Spleen (tissue), 11 donors: Measurements from ENCODE around the gene LCA5. TPM values are rescaled to one million over a fixed set of nuclear protein-coding genes. Genes with fewer than 3 reads are reported as not detected.

Source experiments
- DNase-seq: peaks from one replicate; pipeline ENCODE4 v3.0.0-alpha.2; 2020
- H3K27ac ChIP-seq, 8 donors: fragments of 200-600 bp; sonication (generic) in 7 of 8; 1 replicate in 4 of 8; 2 replicates in 4 of 8; pipeline versions ENCODE4 v1.5.0 to v1.8.0; 2016 to 2021; ENCODE audit warnings: inconsistent platforms in 4 of 8, mild to moderate bottlenecking in 4 of 8, moderate library complexity in 1 of 8
- H3K27me3 ChIP-seq, 7 donors: fragments of 200-600 bp; sonication (generic) in 6 of 7; replicated peaks in 1 of 7; 1 replicate in 4 of 7; 2 replicates in 3 of 7; pipeline versions ENCODE4 v1.5.0 to v1.8.0; 2016 to 2021; ENCODE audit warnings: inconsistent platforms in 3 of 7, mild to moderate bottlenecking in 1 of 7
- H3K36me3 ChIP-seq, 6 donors: fragments of 200-600 bp; sonication (generic) in 5 of 6; 1 replicate in 4 of 6; 2 replicates in 2 of 6; pipeline versions ENCODE4 v1.5.0 to v1.8.0; 2016 to 2021; ENCODE audit warnings: inconsistent platforms in 2 of 6
- H3K4me1 ChIP-seq, 6 donors: fragments of 200-600 bp; sonication (generic) in 5 of 6; 1 replicate in 3 of 6; 2 replicates in 3 of 6; pipeline versions ENCODE4 v1.5.0 to v1.8.0; 2016 to 2021; ENCODE audit warnings: inconsistent platforms in 3 of 6
- H3K4me3 ChIP-seq, 8 donors: fragments of 200-600 bp; sonication (generic) in 7 of 8; 1 replicate in 4 of 8; 2 replicates in 4 of 8; pipeline versions ENCODE4 v1.5.0 to v1.8.0; 2016 to 2021; ENCODE audit warnings: inconsistent platforms in 4 of 8, mild to moderate bottlenecking in 4 of 8, moderate library complexity in 2 of 8
- H3K9me3 ChIP-seq, 8 donors: fragments of 200-600 bp; sonication (generic) in 7 of 8; 1 replicate in 4 of 8; 2 replicates in 4 of 8; pipeline versions ENCODE4 v1.5.0 to v1.8.0; 2016 to 2021; ENCODE audit warnings: inconsistent platforms in 4 of 8
- POLR2A ChIP-seq, 3 donors: fragments of 450-650 bp; IDR thresholded peaks; one replicate each; pipeline ENCODE4 v1.5.1; 2017; ENCODE audit warnings: antibody characterized with exemption in 3 of 3, mild to moderate bottlenecking in 1 of 3
- POLR2AphosphoS5 ChIP-seq, 3 donors: sonication (generic); formaldehyde crosslinking; IDR thresholded peaks; one replicate each; pipeline ENCODE4 v1.5.1; 2017; ENCODE audit warnings: antibody characterized with exemption in 3 of 3
- WGBS, 5 donors: extraction: QIAGEN DNeasy Blood & Tissue Kit in 3 of 5; methylation state at CpG; one replicate each; pipeline versions ENCODE4 v1.1.5 to v1.1.7; 2013 to 2018; 5-methylcytosine and 5-hydroxymethylcytosine counted together
- intact Hi-C: fragments of 100-400 bp; cut with DNase I; formaldehyde crosslinking; loops from one replicate; pipeline ENCODE4 v1.15.0; 2023; ENCODE audit warnings: low total_unique reads
- polyA plus RNA-seq, 3 donors: library from polyadenylated mRNA; stranded (reverse); fragments of 200-250 nt; gene quantifications; one replicate each; pipeline ENCODE4 v1.2.1, GENCODE V29; 2013
- total RNA-seq, 7 donors: library from RNA; depleted of rRNA in 3 of 7; stranded (reverse); fragments of >200 nt in 3 of 7; fragmentation: NEBNext Ultra II Directional in 4 of 7; extraction: Animal tissue kit (Norgen Biotek cat#: 25700) in 4 of 7; gene quantifications; one replicate each; pipeline versions ENCODE4 v1.1.0 to v1.2.1, GENCODE V29; 2016 to 2021
- TF ChIP-seq, protein P1 (sequence below), 11 experiments: fragments of 200-600 bp in 7 of 11; fragments of 450-650 bp in 4 of 11; sonication (generic) in 4 of 11; IDR thresholded peaks in 8 of 11; conservative IDR thresholded peaks in 3 of 11; 1 replicate in 7 of 11; 2 replicates in 4 of 11; pipeline versions ENCODE4 v1.4.0 to v1.8.0; 2016 to 2021; ENCODE audit warnings: antibody characterized with exemption in 11 of 11, inconsistent platforms in 4 of 11, mild to moderate bottlenecking in 1 of 11
- donor health status: healthy with polysubstance abuse.
- donor health status: DM: no; HTN: no; CAD: no; lungs with moderate emphysema.
- donor health status: DM: no; HTN: no; CAD: no.
- donor health status: Bipolar disorder and iron deficiency.
- donor health status: healthy.
- donor health status: DM: no; HTN: no; CAD: no.
- donor health status: DM: yes; HTN: yes; CAD: no.

LCA5 gene
- total and polyA plus RNA-seq, 10 donors: 0.43 to 3.5 (median 2.1) TPM

DNA sequence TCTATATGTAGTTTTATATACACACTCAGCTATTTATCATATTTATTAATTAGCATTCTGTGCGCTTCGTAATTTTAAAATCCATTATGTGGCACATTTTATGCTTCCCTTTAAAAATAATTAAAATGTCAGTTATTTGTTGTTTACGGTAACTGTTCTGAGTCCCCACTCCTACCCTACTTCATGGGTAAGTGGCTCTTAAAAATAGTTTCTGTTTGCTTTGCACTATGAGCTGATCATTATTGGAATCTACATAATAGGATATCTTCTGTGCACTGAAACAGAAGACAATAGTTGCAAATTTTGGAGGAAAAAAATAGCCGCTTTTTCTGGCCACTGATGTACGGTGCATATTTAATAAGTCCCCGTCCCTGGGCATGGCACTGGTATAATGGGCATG lies 25.2 kb downstream of the LCA5 start:
- WGBS, 5 donors: 92 to 96% (median 93%) methylated on average over 6 of the region's 6 CpGs
- no peak overlapping the region for H3K4me3 ChIP-seq
- H3K27ac ChIP-seq: no peak overlapping the region
- no peaks in the 10 kb centered on the region for H3K4me1 ChIP-seq
- no peaks in the 10 kb centered on the region for H3K27me3 ChIP-seq
- intact Hi-C loops: no loop called here
- TF ChIP-seq POLR2AphosphoS5 (IDR thresholded peaks at IDR 0.05): no peak
- TF ChIP-seq, protein P1, sequence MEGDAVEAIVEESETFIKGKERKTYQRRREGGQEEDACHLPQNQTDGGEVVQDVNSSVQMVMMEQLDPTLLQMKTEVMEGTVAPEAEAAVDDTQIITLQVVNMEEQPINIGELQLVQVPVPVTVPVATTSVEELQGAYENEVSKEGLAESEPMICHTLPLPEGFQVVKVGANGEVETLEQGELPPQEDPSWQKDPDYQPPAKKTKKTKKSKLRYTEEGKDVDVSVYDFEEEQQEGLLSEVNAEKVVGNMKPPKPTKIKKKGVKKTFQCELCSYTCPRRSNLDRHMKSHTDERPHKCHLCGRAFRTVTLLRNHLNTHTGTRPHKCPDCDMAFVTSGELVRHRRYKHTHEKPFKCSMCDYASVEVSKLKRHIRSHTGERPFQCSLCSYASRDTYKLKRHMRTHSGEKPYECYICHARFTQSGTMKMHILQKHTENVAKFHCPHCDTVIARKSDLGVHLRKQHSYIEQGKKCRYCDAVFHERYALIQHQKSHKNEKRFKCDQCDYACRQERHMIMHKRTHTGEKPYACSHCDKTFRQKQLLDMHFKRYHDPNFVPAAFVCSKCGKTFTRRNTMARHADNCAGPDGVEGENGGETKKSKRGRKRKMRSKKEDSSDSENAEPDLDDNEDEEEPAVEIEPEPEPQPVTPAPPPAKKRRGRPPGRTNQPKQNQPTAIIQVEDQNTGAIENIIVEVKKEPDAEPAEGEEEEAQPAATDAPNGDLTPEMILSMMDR (IDR thresholded peaks at IDR 0.05 in 8 of 11, conservative IDR thresholded peaks at IDR 0.05 in 3 of 11): no peak
- TF ChIP-seq POLR2A (IDR thresholded peaks at IDR 0.05): no peak
- no peaks in the 10 kb centered on the region for H3K9me3 ChIP-seq
- H3K36me3 ChIP-seq: no peaks in the 10 kb centered on the region
- no peak for DNase-seq

DNA sequence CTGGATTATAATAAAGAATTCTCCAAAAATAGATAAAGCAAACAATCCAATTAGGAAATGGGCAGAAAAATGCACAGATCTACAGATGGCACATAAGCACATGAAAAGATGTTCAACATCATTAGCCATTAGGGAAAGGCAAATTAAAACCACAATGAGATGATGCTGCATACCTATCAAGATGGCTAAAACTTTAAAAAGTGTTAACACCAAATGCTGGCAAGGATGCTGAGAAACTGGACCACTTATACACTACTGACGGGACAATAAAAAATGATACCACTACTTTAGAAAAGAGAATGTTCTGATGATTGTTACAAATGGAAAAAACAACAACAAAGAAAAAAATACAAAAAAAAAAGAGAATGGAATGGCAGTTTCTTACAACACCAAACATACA lies 26.5 kb downstream of the LCA5 start:
- DNase-seq: no peak
- no peaks in the 10 kb centered on the region for H3K36me3 ChIP-seq
- intact Hi-C loops: no loop called here
- WGBS, 5 donors: 0 to 89% (median 43%) methylated on average over 1 of the region's 1 CpG
- H3K27ac ChIP-seq: no peak overlapping the region
- TF ChIP-seq, protein P1 (IDR thresholded peaks at IDR 0.05 in 8 of 11, conservative IDR thresholded peaks at IDR 0.05 in 3 of 11): no peak
- TF ChIP-seq POLR2A (IDR thresholded peaks at IDR 0.05) (no peak), POLR2AphosphoS5 (IDR thresholded peaks at IDR 0.05) (no peak)
- H3K9me3 ChIP-seq: no peaks in the 10 kb centered on the region
- H3K4me3 ChIP-seq: no peak overlapping the region
- H3K27me3 ChIP-seq: no peaks in the 10 kb centered on the region
- H3K4me1 ChIP-seq: no peaks in the 10 kb centered on the region

DNA sequence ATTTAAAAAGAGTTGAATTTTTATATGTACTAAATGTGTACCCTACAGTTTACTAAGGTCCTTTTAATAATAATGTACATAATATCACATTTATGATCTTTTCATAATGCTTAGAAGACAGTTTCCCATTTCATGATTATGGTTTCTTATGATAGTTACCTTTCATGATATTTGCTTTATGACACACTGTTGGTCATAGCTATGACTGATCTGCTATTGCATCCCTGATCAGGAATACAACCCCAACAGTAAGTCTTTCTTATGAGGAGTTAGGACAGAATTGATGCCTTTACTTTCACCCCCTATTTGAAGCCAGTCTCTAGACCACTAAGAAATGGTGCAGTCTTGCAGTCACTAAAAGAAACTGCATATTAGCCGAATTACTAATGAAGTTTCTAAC lies 31.0 kb downstream of the LCA5 start:
- Histone ChIP-seq H3K27ac (no peak overlapping the region), H3K4me1 (no peaks in the 10 kb centered on the region), H3K4me3 (no peak overlapping the region), H3K36me3 (no peaks in the 10 kb centered on the region), H3K27me3 (no peaks in the 10 kb centered on the region), H3K9me3 (no peaks in the 10 kb centered on the region)
- intact Hi-C loops: no loop called here
- 78 to 92% (median 80%) methylated on average over 1 of the region's 1 CpG for WGBS, 5 donors
- no peak for DNase-seq
- TF ChIP-seq, protein P1 (IDR thresholded peaks at IDR 0.05 in 8 of 11, conservative IDR thresholded peaks at IDR 0.05 in 3 of 11): no peak
- no peak for TF ChIP-seq POLR2A (IDR thresholded peaks at IDR 0.05)
- no peak for TF ChIP-seq POLR2AphosphoS5 (IDR thresholded peaks at IDR 0.05)

DNA sequence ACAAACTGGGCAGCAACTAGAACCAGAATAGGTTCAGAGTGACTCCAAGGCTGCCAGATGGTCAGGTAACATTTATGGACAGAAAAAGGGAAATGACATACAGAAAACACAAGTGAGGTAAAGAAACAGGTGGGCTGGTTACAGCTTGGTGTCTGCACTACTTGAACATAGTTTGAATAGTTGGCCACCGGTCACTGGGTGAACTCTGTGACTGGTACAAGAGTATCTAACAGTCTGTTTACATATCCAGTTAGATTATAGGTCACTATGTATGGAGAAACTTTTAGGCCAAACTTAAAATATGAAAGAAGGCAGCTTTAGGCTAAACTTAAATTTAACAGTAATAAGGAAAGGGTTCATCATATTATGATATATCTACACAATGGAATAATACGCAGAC lies 32.9 kb downstream of the LCA5 start:
- DNase-seq: no peak
- Histone ChIP-seq H3K36me3 (no peaks in the 10 kb centered on the region), H3K27ac (no peak overlapping the region), H3K4me3 (no peak overlapping the region), H3K27me3 (no peaks in the 10 kb centered on the region), H3K4me1 (no peaks in the 10 kb centered on the region), H3K9me3 (no peaks in the 10 kb centered on the region)
- TF ChIP-seq, protein P1 (IDR thresholded peaks at IDR 0.05 in 8 of 11, conservative IDR thresholded peaks at IDR 0.05 in 3 of 11): no peak
- TF ChIP-seq POLR2A (IDR thresholded peaks at IDR 0.05) (no peak), POLR2AphosphoS5 (IDR thresholded peaks at IDR 0.05) (no peak)
- 93 to 96% (median 94%) methylated on average over 2 of the region's 2 CpGs for WGBS, 5 donors
- intact Hi-C loops: no loop called here
